Activated CD4-positive, alpha-beta T cell treated with anti-CD3 and anti-CD28 coated beads for 1 hour (primary cell): ENCODE results near the gene CCDC85A.

Experiments
- DNase-seq: peaks from one replicate; pipeline ENCODE4 v3.0.0-alpha.2; 2020

CCDC85A gene

DNA sequence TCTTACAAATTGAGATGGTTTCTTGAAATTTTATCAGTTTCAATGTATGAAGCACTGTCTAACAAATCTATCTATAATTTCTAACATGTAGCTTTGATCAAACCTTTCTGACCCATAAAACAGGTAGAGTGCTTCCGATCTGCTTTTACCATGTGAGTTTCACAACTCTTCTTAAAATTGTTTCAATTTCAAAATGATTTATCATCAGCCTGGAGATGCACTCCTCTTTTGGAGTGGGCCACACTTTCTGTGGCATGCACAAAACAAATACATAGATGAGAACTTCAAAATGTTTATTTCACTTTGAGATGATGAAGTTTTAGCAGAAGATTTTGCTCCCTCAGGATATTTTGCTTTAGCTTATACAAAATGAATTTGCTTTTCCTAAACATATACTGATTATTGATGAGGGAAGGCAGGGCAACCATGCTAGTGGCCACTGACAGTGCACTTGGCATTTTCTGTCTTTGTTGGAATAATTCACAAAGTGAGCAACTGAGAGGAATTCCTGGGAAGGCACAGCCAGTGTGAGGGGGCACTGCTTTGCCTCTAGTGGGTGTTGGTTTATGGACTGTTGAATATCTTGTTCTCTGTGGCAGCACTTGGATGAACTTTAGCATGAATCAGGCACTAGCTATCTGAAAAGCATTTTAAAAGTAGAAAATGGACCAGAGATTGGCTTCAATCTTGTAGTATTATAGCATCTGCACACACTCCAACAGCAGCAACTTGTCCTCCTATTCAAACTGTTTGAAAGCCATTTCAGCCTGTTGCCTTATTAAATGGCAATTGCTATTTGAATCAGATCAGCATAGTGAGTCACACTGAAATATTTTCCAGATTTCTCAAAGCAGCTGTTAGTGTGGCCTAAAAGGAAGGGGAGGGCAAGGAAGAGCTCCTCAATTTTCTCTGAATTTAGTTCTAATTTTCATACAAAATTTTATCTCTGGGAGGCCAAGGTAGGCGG, 193.2 kb downstream of the CCDC85A start:
- no peak for DNase-seq

DNA sequence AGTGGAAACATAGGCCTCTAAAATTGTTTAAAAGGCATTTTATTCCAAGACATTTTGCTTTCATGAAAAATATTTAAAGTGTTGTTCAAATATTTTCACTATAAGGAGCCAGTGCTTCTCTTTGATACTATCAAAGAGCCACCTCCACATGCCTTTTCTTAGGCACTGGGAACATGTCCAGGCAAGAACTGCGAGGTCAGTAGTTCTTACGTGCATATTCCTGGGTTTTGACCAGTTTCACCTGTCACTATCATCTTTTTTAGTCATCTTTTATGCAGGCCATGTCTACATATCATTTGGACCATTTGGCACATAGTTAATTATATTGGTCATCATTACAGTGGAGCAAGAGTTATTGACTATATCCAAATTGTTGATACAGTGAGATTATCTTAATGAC, 195.3 kb downstream of the CCDC85A start:
- DNase-seq = no peak

DNA sequence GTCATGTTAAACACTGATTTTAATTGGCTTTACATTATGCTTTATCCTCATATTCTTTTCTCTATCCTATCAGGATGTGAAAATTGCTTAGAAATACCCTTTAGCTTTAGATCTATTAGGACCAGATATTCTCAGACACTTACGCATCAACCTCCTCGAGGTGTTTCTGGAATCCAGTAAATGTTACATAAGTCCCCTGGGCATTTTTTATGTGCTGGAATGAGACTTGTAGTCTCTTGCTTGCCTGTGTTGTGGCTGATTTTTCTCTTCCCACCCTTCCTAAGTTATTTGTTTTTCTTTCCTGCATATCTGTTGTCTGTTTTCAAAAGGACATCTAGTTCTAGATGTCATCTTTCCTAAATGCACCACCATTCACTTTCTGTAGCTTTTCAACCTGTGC, 197.1 kb downstream of the CCDC85A start:
- DNase-seq = no peak

DNA sequence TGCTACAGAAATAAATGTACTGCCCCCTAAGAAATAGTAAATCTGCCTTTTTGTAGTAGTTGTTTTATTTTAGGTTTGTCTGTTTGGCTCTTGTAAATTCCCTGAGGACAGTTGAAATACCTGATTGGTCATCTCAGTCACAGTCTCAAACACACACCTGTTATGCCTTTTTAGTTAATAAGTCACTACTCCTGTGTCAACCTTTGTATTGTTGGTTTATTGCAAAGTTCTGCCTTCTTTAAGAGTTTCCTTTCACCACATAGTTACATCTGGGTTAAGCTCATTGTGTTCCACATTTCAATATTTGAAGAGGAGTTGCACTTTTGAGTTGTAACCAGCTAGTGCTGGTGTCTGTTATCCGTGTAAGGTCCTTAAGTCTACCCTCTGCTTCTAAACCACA, 198.7 kb downstream of the CCDC85A start:
- DNase-seq = no peak

DNA sequence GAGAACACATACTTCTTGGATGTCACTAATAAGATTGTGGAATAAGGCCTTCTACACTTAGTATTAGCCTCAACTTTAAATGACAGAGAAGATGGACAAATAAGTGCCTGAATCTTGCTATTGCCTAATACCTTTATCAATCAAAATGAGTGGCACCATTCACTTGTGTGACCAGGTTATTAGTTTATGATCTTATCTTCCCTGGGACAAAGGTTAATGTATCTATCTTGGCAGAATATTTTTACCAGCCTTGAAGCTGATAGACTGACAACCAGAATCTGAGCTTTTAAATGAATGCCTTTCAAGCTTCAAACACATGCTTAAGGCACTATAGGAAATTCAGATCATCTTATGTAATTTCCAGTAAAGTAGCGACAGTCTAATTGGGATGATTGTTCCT, 202.9 kb downstream of the CCDC85A start:
- no peak for DNase-seq

DNA sequence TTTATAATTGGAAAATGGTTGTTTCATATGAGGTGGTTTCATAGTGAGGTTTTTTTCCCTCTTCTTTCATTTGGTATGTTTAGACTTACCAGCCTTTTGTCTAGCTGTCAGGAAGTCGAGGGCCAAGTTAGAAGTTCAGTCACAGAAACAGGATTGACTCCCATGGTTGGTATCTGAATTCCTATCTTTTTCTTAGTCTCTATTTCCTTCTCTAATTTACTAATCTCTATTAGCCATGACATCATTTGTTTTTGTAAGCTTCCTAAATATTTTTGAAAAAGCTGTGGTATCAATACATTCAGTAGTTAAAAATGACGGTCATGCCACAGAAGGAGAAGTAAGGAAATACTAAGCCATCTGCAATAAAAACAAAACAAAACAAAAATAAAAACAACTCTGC, 206.9 kb downstream of the CCDC85A start:
- no peak for DNase-seq

DNA sequence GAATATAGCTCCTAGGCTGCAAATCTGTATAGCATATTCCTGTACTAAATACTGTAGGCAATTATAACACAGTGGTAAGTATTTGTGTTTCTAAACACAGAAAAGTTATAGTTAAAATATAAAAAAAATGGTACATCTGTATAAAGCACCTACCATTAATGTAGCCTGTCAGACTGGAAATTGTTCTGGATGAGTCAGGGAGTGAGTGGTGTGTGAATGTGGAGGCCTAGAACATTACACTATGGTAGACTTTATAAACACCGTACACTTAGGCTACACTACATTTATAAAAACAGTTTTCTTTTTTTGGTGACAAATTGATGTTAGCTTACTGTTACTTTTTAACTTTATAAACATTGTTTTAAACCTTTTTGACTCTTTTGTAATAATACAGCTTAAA, 226.3 kb downstream of the CCDC85A start:
- no peak for DNase-seq

DNA sequence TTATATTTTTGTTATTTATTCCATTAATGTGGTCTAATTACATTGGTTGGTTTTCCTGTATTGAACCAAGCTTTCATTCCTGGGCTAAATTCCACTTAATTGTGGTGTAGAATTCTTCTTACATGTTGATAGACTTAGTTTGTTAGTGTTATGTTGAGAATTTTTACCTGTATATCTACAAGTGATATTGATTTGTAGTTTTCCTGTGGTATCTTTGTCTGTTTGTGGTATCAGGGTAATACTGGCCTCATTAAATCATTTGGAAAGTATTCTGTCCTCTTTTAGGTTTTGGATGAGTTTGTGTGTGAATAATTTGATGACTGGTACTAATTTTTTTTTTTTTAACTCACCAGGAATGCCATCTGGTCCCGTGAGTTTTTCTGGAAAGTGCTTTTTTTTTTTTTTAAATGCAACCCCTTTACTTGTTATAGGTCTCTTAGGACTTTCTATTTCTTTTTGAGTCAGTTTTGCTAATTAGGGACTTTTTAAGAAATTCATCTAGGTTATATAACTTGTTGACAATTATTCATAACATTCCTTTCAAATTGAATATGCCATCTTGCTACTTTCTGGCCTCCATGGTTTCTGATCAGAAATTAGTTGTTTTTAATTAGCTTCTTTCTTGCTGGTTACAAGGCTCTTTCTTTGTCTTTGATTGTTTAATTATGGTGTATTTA, 232.8 kb downstream of the CCDC85A start:
- DNase-seq = no peak
